Measurements from ENCODE around the gene C14orf132. TPM values are rescaled to one million over a fixed set of nuclear protein-coding genes. Genes with fewer than 3 reads are reported as not detected.

C14orf132 gene
- total RNA-seq, 2 experiments from 2014 or later: 1.7 to 2.2 TPM

DNA sequence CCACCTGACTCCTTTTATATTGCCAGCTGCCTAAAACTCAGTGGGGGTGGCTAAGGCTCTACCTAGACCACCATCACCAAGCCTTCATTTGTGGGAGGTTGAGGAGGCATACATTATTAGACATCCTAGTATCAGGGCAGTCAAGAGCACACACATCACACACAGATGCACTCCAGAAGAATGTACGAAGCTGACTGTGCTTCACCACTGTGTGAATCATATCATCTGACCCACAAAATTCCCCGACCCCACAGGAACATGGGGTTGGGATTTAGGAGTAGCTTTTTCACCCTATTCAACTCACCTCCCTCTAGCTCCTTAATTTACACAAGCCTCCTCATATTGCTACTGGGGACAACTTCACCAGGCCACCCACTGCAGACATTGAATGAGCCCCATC lies 100.7 kb downstream of the C14orf132 start:
- H3K4me1 Mint-ChIP-seq: no peaks in the 10 kb centered on the region
- H3K36me3 Mint-ChIP-seq: peaks cover 5% of the 10 kb centered on the region
- H3K27me3 Mint-ChIP-seq: peaks cover 20% of the 10 kb centered on the region
- no peak for DNase-seq
- peaks cover 3% of the 10 kb centered on the region for H3K9me3 Mint-ChIP-seq
- no peak overlapping the region for H3K4me3 Mint-ChIP-seq
- H3K27ac Mint-ChIP-seq: no peak overlapping the region

DNA sequence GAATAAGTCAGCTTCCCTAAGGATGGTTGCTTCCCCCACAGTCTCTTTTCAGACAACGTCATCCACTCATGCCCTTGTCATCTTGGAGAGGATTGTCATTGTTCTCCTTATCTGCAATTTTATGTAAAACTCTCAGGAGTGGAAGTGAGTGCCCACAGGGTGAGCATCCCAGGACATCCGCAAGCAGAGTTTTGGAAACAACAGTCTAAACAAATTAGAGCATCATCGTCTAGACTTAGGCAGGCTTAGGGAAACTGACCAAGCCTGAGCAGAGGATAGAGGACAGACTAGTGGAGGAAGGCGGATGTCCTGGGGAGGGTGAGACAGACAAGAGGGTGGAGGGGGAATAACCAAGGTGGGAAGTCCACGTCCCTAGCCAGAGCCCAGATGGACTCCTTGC lies 101.8 kb downstream of the C14orf132 start:
- Mint-ChIP-seq H3K27ac (no peak overlapping the region), H3K27me3 (peaks cover 11% of the 10 kb centered on the region), H3K9me3 (peaks cover 1% of the 10 kb centered on the region), H3K4me1 (no peaks in the 10 kb centered on the region), H3K36me3 (peaks cover 5% of the 10 kb centered on the region), H3K4me3 (no peak overlapping the region)
- no peak for DNase-seq

Other genes starting within 250 kb of the C14orf132 start
- not detected for gene TUNAR, start 162.5 kb upstream of the C14orf132 start, total RNA-seq
- not detected for gene BDKRB2, start 165.5 kb downstream of the C14orf132 start, total RNA-seq
- gene BDKRB1, start 216.8 kb downstream of the C14orf132 start, total RNA-seq: not detected